K562 (cell line): ENCODE results near the gene LRP4. TPM values are rescaled to one million over a fixed set of nuclear protein-coding genes. Genes with fewer than 3 reads are reported as not detected.

ENCODE experiments used
- ATF1 ChIP-seq, 2 experiments: fragments of 450-650 bp in 1 of 2; IDR thresholded peaks; 2 replicates each; pipeline ENCODE4 v1.6.1; 2016; ENCODE audit warnings: missing compliant biosample characterization in 1 of 2, missing genetic modification characterization in 1 of 2
- CTBP1 ChIP-seq: fragments of 450-650 bp; IDR thresholded peaks from 2 replicates; pipeline ENCODE4 v1.6.1; 2016; ENCODE audit warnings: borderline replicate concordance
- ELK1 ChIP-seq: sonication (generic); formaldehyde crosslinking; IDR thresholded peaks from 2 replicates; pipeline ENCODE4 v1.8.1; 2022; ENCODE audit warnings: missing genetic modification reagents
- GTF2F1 ChIP-seq: IDR thresholded peaks from 2 replicates; pipeline ENCODE4 v1.6.1; 2011; ENCODE audit warnings: low read depth, low read length, improper control_type of control experiment
- IRF2 ChIP-seq: sonication (generic); formaldehyde crosslinking; IDR thresholded peaks from 2 replicates; pipeline ENCODE4 v1.8.1; 2022; ENCODE audit warnings: mild to moderate bottlenecking, missing genetic modification reagents
- PATZ1 ChIP-seq: fragments of 250-450 bp; sonication (Bioruptor Pico); IDR thresholded peaks from 2 replicates; pipeline ENCODE4 v1.5.0; 2020; ENCODE audit warnings: mild to moderate bottlenecking, borderline replicate concordance
- PHB ChIP-seq: fragments of 250-450 bp; sonication (Bioruptor Pico); IDR thresholded peaks from 2 replicates; pipeline ENCODE4 v1.5.0; 2021
- RBM14 ChIP-seq: fragments of 200-400 bp; formaldehyde crosslinking; IDR thresholded peaks from 2 replicates; pipeline ENCODE4 v1.6.1; 2018; ENCODE audit warnings: low read depth, mild to moderate bottlenecking, low read length, moderate library complexity, borderline replicate concordance; ENCODE audit not compliant: insufficient read depth
- RBM39 ChIP-seq: fragments of 200-400 bp; formaldehyde crosslinking; optimal IDR thresholded peaks from 2 replicates; pipeline ENCODE3; 2018; ENCODE audit warnings: low read depth, low read length
- RHOXF2B ChIP-seq: fragments of 250-450 bp; sonication (Bioruptor Pico); conservative IDR thresholded peaks from 2 replicates; pipeline ENCODE4 v1.5.1; 2021
- TRIM24 ChIP-seq, 2 experiments: fragments of 450-650 bp; IDR thresholded peaks; 2 replicates each; pipeline ENCODE4 v1.6.1; 2016
- YBX1 ChIP-seq: fragments of 450-650 bp; IDR thresholded peaks from 2 replicates; pipeline ENCODE4 v1.7.1; 2016; ENCODE audit warnings: mild to moderate bottlenecking
- ZNF282 ChIP-seq: sonication (generic); formaldehyde crosslinking; IDR thresholded peaks from 2 replicates; pipeline ENCODE4 v1.8.1; 2023; ENCODE audit warnings: missing genetic modification reagents
- ZNF347 ChIP-seq: fragments of 450-650 bp; formaldehyde crosslinking; IDR thresholded peaks from 2 replicates; pipeline ENCODE4 v1.4.0; 2020; ENCODE audit warnings: low read depth, mild to moderate bottlenecking, moderate library complexity
- ZNF518B ChIP-seq: fragments of 250-450 bp; sonication (Bioruptor Pico); IDR thresholded peaks from 2 replicates; pipeline ENCODE4 v1.5.0; 2021; ENCODE audit warnings: mild to moderate bottlenecking, moderate library complexity
- ZNF609 ChIP-seq: sonication (generic); formaldehyde crosslinking; IDR thresholded peaks from 2 replicates; pipeline ENCODE4 v1.8.1; 2023; ENCODE audit warnings: missing genetic modification reagents, mild to moderate bottlenecking, borderline replicate concordance
- ZNF764 ChIP-seq: fragments of 250-450 bp; sonication (Bioruptor Pico); IDR thresholded peaks from 2 replicates; pipeline ENCODE4 v1.4.0; 2020; ENCODE audit warnings: low read depth, mild to moderate bottlenecking, moderate library complexity
- polyA plus RNA-seq, 8 experiments: library from polyadenylated mRNA; depleted of rRNA in 4 of 8; stranded (reverse) in 5 of 8; unstranded in 3 of 8; fragments of >200 nt; fragmentation: Nextera tagmentation in 2 of 8; fragmentation: Illumina TruSeq in 1 of 8; extraction: Ambion mirVana in 2 of 8; extraction: Trizol in 1 of 8; gene quantifications; 2 replicates each; pipeline versions ENCODE4 v1.2.1 to v1.2.3, GENCODE V29; 2011 to 2014; ENCODE audit warnings: inconsistent platforms in 1 of 8, missing spikeins in 1 of 8
- total RNA-seq, 7 experiments: library from RNA; depleted of rRNA in 6 of 7; stranded (reverse); fragments of >200 nt in 6 of 7; fragmentation: Illumina TruSeq in 2 of 7; extraction: Trizol in 2 of 7; gene quantifications; 2 replicates each; pipeline versions ENCODE4 v1.2.1 to v1.2.3, GENCODE V29; 2011 to 2021; ENCODE audit warnings: low replicate concordance in 1 of 7

LRP4 gene
- total and polyA plus RNA-seq, 9 of the 15 experiments (the other 6 are each of a cell fraction or from before 2014, with no cell fraction given), result 0.04 to 0.54 (median 0.10) TPM

- no peak for TF ChIP-seq RBM14
- TF ChIP-seq ZNF282, result no peak
- no peak for TF ChIP-seq RBM39
- no peak for TF ChIP-seq GTF2F1
- TF ChIP-seq ZNF764 (CRISPR knock-in tag), result no peak
- no peak for TF ChIP-seq PHB (CRISPR knock-in tag)
- no peak for TF ChIP-seq IRF2 (CRISPR knock-in tag)
- no peak for TF ChIP-seq PATZ1 (CRISPR knock-in tag)
- no peak for TF ChIP-seq ATF1 (CRISPR knock-in tag; IDR thresholded peaks at IDR 0.05)
- peak; percentile 73 for TF ChIP-seq ATF1 (tag; IDR thresholded peaks at IDR 0.05)
- peak; percentile 65; the same call in 1 of the 2 replicates for TF ChIP-seq CTBP1
- TF ChIP-seq ELK1 (CRISPR knock-in tag), result no peak
- no peak for TF ChIP-seq RHOXF2B (CRISPR knock-in tag)
- TF ChIP-seq YBX1, result no peak
- no peak for TF ChIP-seq ZNF609 (CRISPR knock-in tag)
- TF ChIP-seq TRIM24 (IDR thresholded peaks at IDR 0.05), result peak in 1 of 2 experiments; percentile 23; a peak in 1 of 4 replicates
- no peak for TF ChIP-seq ZNF347 (CRISPR knock-in tag)
- no peak for TF ChIP-seq ZNF518B (CRISPR knock-in tag)
Observed at GRCh38 chr11:46845740-46846509, 72.4 kb downstream of the LRP4 start, which contains the start of gene CKAP5 (continued).
